Adrenal gland (tissue), 12 donors: ENCODE results near the gene DAPL1. TPM values are rescaled to one million over a fixed set of nuclear protein-coding genes. Genes with fewer than 3 reads are reported as not detected.

Experiments used
- DNase-seq, 7 donors: peaks; one replicate each; pipeline ENCODE4 v3.0.0-alpha.2; 2019 to 2020
- H3K27ac ChIP-seq, 5 donors: fragments of 200-600 bp; sonication (generic) in 4 of 5; 1 replicate in 3 of 5; 2 replicates in 2 of 5; pipeline versions ENCODE4 v1.5.1 to v1.8.0; 2016 to 2020; ENCODE audit warnings: mild to moderate bottlenecking in 1 of 5
- H3K27me3 ChIP-seq: fragments of 200-600 bp; 2 replicates; pipeline ENCODE4 v1.8.0; 2021
- H3K36me3 ChIP-seq, 2 donors: fragments of 200-600 bp; replicated peaks in 1 of 2; 1 replicate in 1 of 2; 2 replicates in 1 of 2; pipeline versions ENCODE4 v1.5.1 to v1.8.0; 2018 to 2022
- H3K4me1 ChIP-seq, 2 donors: fragments of 200-600 bp; replicated peaks in 1 of 2; 1 replicate in 1 of 2; 2 replicates in 1 of 2; pipeline versions ENCODE4 v1.5.1 to v1.8.0; 2018 to 2021
- H3K4me3 ChIP-seq, 4 donors: fragments of 200-600 bp; sonication (generic) in 3 of 4; one replicate each; pipeline ENCODE4 v1.5.1; 2016 to 2018
- H3K9me3 ChIP-seq, 3 donors: fragments of 200-600 bp; sonication (generic) in 1 of 3; replicated peaks in 1 of 3; 1 replicate in 2 of 3; 2 replicates in 1 of 3; pipeline versions ENCODE4 v1.5.1 to v1.8.0; 2016 to 2021
- CTCF ChIP-seq, 6 experiments: fragments of 450-650 bp in 4 of 6; fragments of 200-600 bp in 2 of 6; sonication (generic) in 1 of 6; IDR thresholded peaks; 1 replicate in 5 of 6; 2 replicates in 1 of 6; pipeline versions ENCODE4 v1.5.1 to v1.8.0; 2016 to 2021; ENCODE audit warnings: antibody characterized with exemption in 6 of 6, mild to moderate bottlenecking in 2 of 6, moderate library complexity in 1 of 6
- POLR2A ChIP-seq, 2 donors: fragments of 450-650 bp; IDR thresholded peaks; one replicate each; pipeline ENCODE4 v1.6.1; 2017; ENCODE audit warnings: antibody characterized with exemption in 2 of 2, mild to moderate bottlenecking in 2 of 2, moderate library complexity in 1 of 2
- WGBS, 4 donors: extraction: QIAGEN DNeasy Blood & Tissue Kit in 2 of 4; methylation state at CpG; one replicate each; pipeline versions ENCODE4 v1.1.5 to v1.1.7; 2013 to 2017; 5-methylcytosine and 5-hydroxymethylcytosine counted together
- intact Hi-C, 2 donors: fragments of 100-400 bp; cut with DNase I; formaldehyde crosslinking; loops; one replicate each; pipeline versions ENCODE4 v1.14.1 to v1.15.0; 2022 to 2023
- polyA plus RNA-seq, 3 donors: library from polyadenylated mRNA; stranded (reverse); fragments of 200-250 nt in 2 of 3; fragments of 350-450 nt in 1 of 3; fragmentation: Illumina TruSeq in 1 of 3; extraction: RNeasy Lipid Tissue Mini Kit (QIAGEN cat#74804) in 1 of 3; gene quantifications; one replicate each; pipeline ENCODE4 v1.2.3, GENCODE V29; 2013 to 2014
- total RNA-seq, 9 donors: library from RNA; depleted of rRNA in 4 of 9; stranded (reverse); fragments of >200 nt in 4 of 9; fragments of 120-200 nt in 1 of 9; fragmentation: NEBNext Ultra II Directional in 1 of 9; extraction: Animal tissue kit (Norgen Biotek cat#: 25700) in 1 of 9; gene quantifications; one replicate each; pipeline versions ENCODE4 v1.1.0 to v1.2.4, GENCODE V29; 2013 to 2023
- donor health status: healthy with polysubstance abuse.
- donor health status: Bipolar disorder and iron deficiency.
- donor health status: DM: yes; HTN: yes; CAD: no.
- donor health status: DM: no; HTN: no; CAD: no.
- donor health status: DM: no; HTN: no; CAD: no.
- donor health status: DM: yes; HTN: yes; CAD: no.

The DAPL1 gene
- total and polyA plus RNA-seq, 12 donors: 0.50 to 177 (median 35.4) TPM

GRCh38 chr2:158747281-158747680 lies 47.8 kb upstream of the DAPL1 start:
- DNase-seq: no peak
- 47 to 62% (median 58%) methylated on average over 2 of the region's 2 CpGs for WGBS, 4 donors
- Histone ChIP-seq H3K27ac (no peak overlapping the region), H3K4me1 (peaks cover 10 to 14% of the 10 kb centered on the region in 2 donors), H3K36me3 (no peaks in the 10 kb centered on the region), H3K4me3 (no peak overlapping the region), H3K9me3 (no peaks in the 10 kb centered on the region), H3K27me3 (no peaks in the 10 kb centered on the region)
- TF ChIP-seq POLR2A (IDR thresholded peaks at IDR 0.05): no peak
- TF ChIP-seq CTCF (IDR thresholded peaks at IDR 0.05): no peak
- intact Hi-C loops: loop anchor here (10.0 kb wide), 3 partner anchors 292 to 572 kb away; partner anchors contain the start of genes CCDC148 (in 1 of the 2) and PKP4 (in 1 of the 2)

- TF ChIP-seq CTCF (IDR thresholded peaks at IDR 0.05) (no peak), POLR2A (IDR thresholded peaks at IDR 0.05) (no peak)
- WGBS, 4 donors: 71 to 84% (median 75%) methylated on average over 2 of the region's 2 CpGs
- Histone ChIP-seq H3K27ac (no peak overlapping the region), H3K9me3 (no peaks in the 10 kb centered on the region), H3K36me3 (no peaks in the 10 kb centered on the region), H3K4me3 (no peak overlapping the region), H3K27me3 (no peaks in the 10 kb centered on the region), H3K4me1 (peaks cover 0 to 6% of the 10 kb centered on the region in 2 donors)
- intact Hi-C loops: loop anchor here (10.0 kb wide), 3 partner anchors 294 to 574 kb away; partner anchors contain the start of genes CCDC148 (in 1 of the 2) and PKP4 (in 1 of the 2)
- DNase-seq: no peak
These were observed 46.1 kb upstream of the DAPL1 start for GRCh38 chr2:158748926-158749590.

DNA sequence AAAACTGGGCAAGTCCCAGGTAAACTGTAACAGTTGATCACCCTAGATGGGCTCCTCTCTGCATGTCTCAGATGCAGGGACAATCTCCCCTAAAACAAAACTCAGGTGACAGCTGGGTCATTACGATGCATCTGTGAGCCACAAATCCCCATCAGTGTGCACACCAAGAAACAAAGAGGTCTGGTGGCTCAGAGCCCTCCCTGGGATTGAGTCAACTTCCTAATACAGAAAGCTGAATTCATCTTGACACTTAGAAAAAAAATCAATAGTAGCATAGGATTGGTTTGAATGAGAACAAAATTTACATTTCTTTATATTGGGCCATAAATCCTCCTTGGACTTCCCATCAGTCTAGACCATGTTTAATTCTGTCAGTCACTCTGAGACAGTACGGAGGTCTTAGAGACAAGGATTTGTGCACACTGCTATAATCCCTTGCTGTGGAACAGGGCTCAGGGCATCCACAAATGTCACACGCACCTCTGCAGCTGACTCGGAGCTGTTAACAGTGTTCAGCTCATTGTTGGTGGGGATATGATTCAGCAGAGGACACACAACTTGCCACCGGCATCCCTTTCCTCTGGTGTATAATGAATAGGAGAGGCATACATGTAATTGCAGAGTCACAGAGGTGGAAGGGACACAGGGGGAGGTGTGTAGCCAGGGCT lies 44.5 kb upstream of the DAPL1 start:
- TF ChIP-seq CTCF (IDR thresholded peaks at IDR 0.05): no peak
- Histone ChIP-seq H3K9me3 (no peaks in the 10 kb centered on the region), H3K36me3 (no peaks in the 10 kb centered on the region), H3K27me3 (no peaks in the 10 kb centered on the region), H3K4me1 (peaks cover 0 to 6% of the 10 kb centered on the region in 2 donors), H3K4me3 (no peak overlapping the region), H3K27ac (no peak overlapping the region)
- no peak for DNase-seq
- intact Hi-C loops: loop anchor here in 1 of 2 donors (5.0 kb wide), 1 partner anchor 723 kb away; no protein-coding TSS in a partner anchor
- 79 to 90% (median 84%) methylated on average over 5 of the region's 5 CpGs for WGBS, 4 donors
